GM12891 (cell line): ENCODE data around the gene HOXA10.

Experiments used
- PAX5 ChIP-seq: IDR thresholded peaks from 2 replicates; pipeline ENCODE4 v1.6.1; 2011; ENCODE audit warnings: low read length, moderate library complexity, mild to moderate bottlenecking; ENCODE audit not compliant: insufficient read depth, severe bottlenecking
- POLR2A ChIP-seq: IDR thresholded peaks from 2 replicates; pipeline ENCODE4 v1.6.1; 2011; ENCODE audit warnings: low read depth, low read length, control low read depth

DNA sequence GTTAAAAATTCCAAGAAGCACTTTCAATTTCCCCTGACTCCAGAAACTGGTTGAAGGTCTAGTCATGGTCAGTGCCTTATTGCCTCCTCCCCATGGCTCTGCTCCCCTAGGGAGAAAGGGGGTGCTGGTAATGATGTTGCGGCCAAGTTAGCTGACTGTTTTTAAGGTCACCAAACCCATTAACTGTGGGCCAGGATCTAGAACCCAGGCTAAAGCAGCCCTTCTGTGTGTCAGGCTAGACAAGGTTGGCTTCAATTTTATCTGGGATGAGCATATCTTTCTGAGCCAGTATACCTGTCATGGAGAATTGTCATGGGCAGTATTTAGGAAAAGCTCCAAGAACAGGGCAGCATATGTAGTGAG lies 36.9 kb upstream of the HOXA10 start:
- no peak for TF ChIP-seq POLR2A
- no peak for TF ChIP-seq PAX5
